HCT116 (cell line): ENCODE measurements around the gene RGS6. TPM values are rescaled to one million over a fixed set of nuclear protein-coding genes. Genes with fewer than 3 reads are reported as not detected.

Experiments
- ATAC-seq: fragments of 200-7000 bp; cut with Tn5 transposase; 2 replicates; pipeline ENCODE4 v1.9.1; 2020; ENCODE audit warnings: mild to moderate bottlenecking, moderate library complexity
- BruUV-seq: library from RNA; stranded (reverse); fragments of 400-500 nt; replicated peaks from 2 replicates; lab custom pipeline; 2021; lab: Mats Ljungman, UMichigan
- CTCF ChIA-PET: fragments of 300-600 bp; sonication (Branson Sonifier 250); formaldehyde crosslinking; loops from one replicate; lab custom pipeline; 2021; ENCODE audit warnings: antibody characterized with exemption; lab: Charles Lee
- POLR2A ChIA-PET: fragments of 300-600, 350-600 bp; sonication (Branson Sonifier 250); formaldehyde crosslinking; loops from one replicate; lab custom pipeline; 2021; ENCODE audit warnings: antibody characterized with exemption; lab: Charles Lee
- RAD21 ChIA-PET, 2 experiments: fragments of 300-600 bp; sonication (Branson Sonifier 250); formaldehyde crosslinking; loops; one replicate each; lab custom pipeline; 2023; ENCODE audit warnings: low total read pairs in 2 of 2; ENCODE audit not compliant: uncharacterized antibody in 2 of 2, unreplicated experiment in 2 of 2, low non-redundant PET in 1 of 2; lab: Charles Lee
- DNase-seq: peaks from one replicate; pipeline ENCODE4 v3.0.0-alpha.2; 2010; ENCODE audit warnings: low read depth, low spot score
- H2AFZ ChIP-seq: fragments of 200-600 bp; shearing (Covaris generic), sonication (generic); 2 replicates; pipeline ENCODE4 v1.6.1; 2017; ENCODE audit warnings: low read depth, mixed run types, mixed read lengths, antibody characterized with exemption, low read length; ENCODE audit not compliant: poor library complexity, severe bottlenecking
- H3K27ac ChIP-seq: 2 replicates; pipeline ENCODE4 v1.5.1; 2012; ENCODE audit warnings: low read depth, low read length
- H3K27me3 ChIP-seq: fragments of 200-600 bp; sonication (generic); 2 replicates; pipeline ENCODE4 v1.6.1; 2016; ENCODE audit warnings: mixed run types, low read length, mixed read lengths; ENCODE audit not compliant: insufficient read depth
- H3K36me3 ChIP-seq, 2 experiments: fragments of 200-500 bp in 1 of 2; fragments of 200-600 bp in 1 of 2; sonication (Bioruptor generic) in 1 of 2; sonication (generic) in 1 of 2; 2 replicates each; pipeline versions ENCODE4 v1.5.1 to v1.6.1; 2014 to 2016; ENCODE audit warnings: low read length in 2 of 2, inconsistent platforms in 1 of 2, mixed read lengths in 1 of 2, mixed run types in 1 of 2; ENCODE audit not compliant: insufficient read depth in 2 of 2, control insufficient read depth in 1 of 2
- H3K4me1 ChIP-seq, 2 experiments: fragments of 200-600 bp in 1 of 2; sonication (generic) in 1 of 2; 2 replicates each; pipeline versions ENCODE4 v1.5.1 to v1.6.1; 2012 to 2017; ENCODE audit warnings: low read length in 2 of 2, inconsistent platforms in 1 of 2, mild to moderate bottlenecking in 1 of 2, mixed read lengths in 1 of 2, mixed run types in 1 of 2, moderate library complexity in 1 of 2; ENCODE audit not compliant: insufficient read depth in 2 of 2, control insufficient read depth in 1 of 2
- H3K4me2 ChIP-seq: fragments of 200-600 bp; sonication (generic); 2 replicates; pipeline ENCODE4 v1.6.1; 2017; ENCODE audit warnings: mixed run types, low read length, mixed read lengths
- H3K4me3 ChIP-seq, 2 experiments: fragments of 200-600 bp in 1 of 2; sonication (generic) in 1 of 2; replicated peaks in 1 of 2; 2 replicates each; pipeline ENCODE4 v1.5.1; 2011 to 2016; ENCODE audit warnings: low read length in 2 of 2, control low read depth in 1 of 2, low read depth in 1 of 2, mild to moderate bottlenecking in 1 of 2, mixed read lengths in 1 of 2, mixed run types in 1 of 2
- H3K79me2 ChIP-seq: fragments of 200-600 bp; sonication (generic); 2 replicates; pipeline ENCODE4 v1.6.1; 2017; ENCODE audit warnings: mild to moderate bottlenecking, mixed run types, low read length, moderate library complexity, mixed read lengths; ENCODE audit not compliant: insufficient read depth
- H3K9ac ChIP-seq: fragments of 200-600 bp; sonication (generic); 2 replicates; pipeline ENCODE4 v1.6.1; 2016; ENCODE audit warnings: low read length, mixed read lengths
- H3K9me2 ChIP-seq: fragments of 200-600 bp; sonication (generic), shearing (Covaris generic); 2 replicates; pipeline ENCODE4 v1.6.1; 2017; ENCODE audit warnings: mixed run types, mild to moderate bottlenecking, moderate library complexity; ENCODE audit not compliant: insufficient read depth
- H3K9me3 ChIP-seq, 2 experiments: fragments of 200-500 bp in 1 of 2; fragments of 200-600 bp in 1 of 2; sonication (Bioruptor generic) in 1 of 2; sonication (generic) in 1 of 2; 2 replicates each; pipeline ENCODE4 v1.6.1; 2014 to 2017; ENCODE audit warnings: low read length in 2 of 2, mixed read lengths in 2 of 2, inconsistent platforms in 1 of 2, low read depth in 1 of 2, mild to moderate bottlenecking in 1 of 2, mixed run types in 1 of 2, moderate library complexity in 1 of 2; ENCODE audit not compliant: control insufficient read depth in 1 of 2, insufficient read depth in 1 of 2
- H4K20me1 ChIP-seq: fragments of 200-600 bp; sonication (generic), shearing (Covaris generic); 2 replicates; pipeline ENCODE4 v1.6.1; 2017; ENCODE audit warnings: mixed run types, mild to moderate bottlenecking, moderate library complexity; ENCODE audit not compliant: insufficient read depth
- EZH2phosphoT487 ChIP-seq: fragments of 200-600 bp; IDR thresholded peaks from 2 replicates; pipeline ENCODE4 v1.6.1; 2018; ENCODE audit warnings: antibody characterized with exemption, borderline replicate concordance
- JUND ChIP-seq: IDR thresholded peaks from 2 replicates; pipeline ENCODE4 v1.6.1; 2012
- POLR2AphosphoS5 ChIP-seq: IDR thresholded peaks from 2 replicates; pipeline ENCODE4 v1.6.1; 2011; ENCODE audit warnings: mild to moderate bottlenecking, low read depth, low read length, moderate library complexity
- SRF ChIP-seq: IDR thresholded peaks from 2 replicates; pipeline ENCODE4 v1.6.1; 2012; ENCODE audit warnings: low read depth
- TCF7L2 ChIP-seq: IDR thresholded peaks from 2 replicates; pipeline ENCODE4 v1.7.0; 2011; ENCODE audit warnings: borderline replicate concordance, inconsistent platforms; ENCODE audit not compliant: insufficient read depth, insufficient read length; ENCODE audit errors: extremely low read depth
- ZNF274 ChIP-seq: fragments of 200-500 bp; sonication (Bioruptor generic); IDR thresholded peaks from 2 replicates; pipeline ENCODE4 v1.6.1; 2014; ENCODE audit warnings: mild to moderate bottlenecking, low read depth, low read length, inconsistent platforms
- intact Hi-C: fragments of 100-400 bp; cut with micrococcal nuclease; formaldehyde crosslinking; loops from 2 replicates; pipeline ENCODE4 v1.10.0; 2022
- total RNA-seq: library from RNA; stranded (reverse); gene quantifications from one replicate; pipeline ENCODE4 v1.2.1, GENCODE V29; 2021; ENCODE audit not compliant: unreplicated experiment
- TF ChIP-seq, protein P1 (sequence below): IDR thresholded peaks from 2 replicates; pipeline ENCODE4 v1.6.1; 2012
- TF ChIP-seq, protein P2 (sequence below): IDR thresholded peaks from 2 replicates; pipeline ENCODE4 v1.6.1; 2011; ENCODE audit warnings: mild to moderate bottlenecking, low read length, moderate library complexity; ENCODE audit not compliant: insufficient replicate concordance; ENCODE audit errors: extremely low read depth

RGS6 gene
- total RNA-seq, 1 experiment from 2014 or later: 4.7 TPM

- Histone ChIP-seq H3K36me3 (no peaks in the 10 kb centered on the region), H3K4me3 (no peak overlapping the region), H3K27me3 (no peaks in the 10 kb centered on the region), H4K20me1 (no peaks in the 10 kb centered on the region), H3K9ac (no peak overlapping the region), H3K4me1 (no peaks in the 10 kb centered on the region), H3K4me2 (no peak overlapping the region), H3K27ac (no peak overlapping the region), H3K9me2 (no peaks in the 10 kb centered on the region), H3K9me3 (no peaks in the 10 kb centered on the region), H2AFZ (no peak overlapping the region), H3K79me2 (no peaks in the 10 kb centered on the region)
- TF ChIP-seq, protein P1, sequence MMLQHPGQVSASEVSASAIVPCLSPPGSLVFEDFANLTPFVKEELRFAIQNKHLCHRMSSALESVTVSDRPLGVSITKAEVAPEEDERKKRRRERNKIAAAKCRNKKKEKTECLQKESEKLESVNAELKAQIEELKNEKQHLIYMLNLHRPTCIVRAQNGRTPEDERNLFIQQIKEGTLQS: no peak
- TF ChIP-seq TCF7L2: no peak
- no peak for TF ChIP-seq SRF
- TF ChIP-seq EZH2phosphoT487: no peak
- TF ChIP-seq POLR2AphosphoS5: no peak
- DNase-seq: no peak
- ChIA-PET RAD21 (interaction anchor here in 1 of 2 experiments (0.6 kb wide), 1 partner anchor 17 kb away, joined by 3 read pairs; no protein-coding TSS in a partner anchor), CTCF (no interaction called here), POLR2A (no interaction called here)
- intact Hi-C loops: no loop called here
- no peak for ATAC-seq
- no TSS peak for BruUV-seq
Measured at GRCh38 chr14:71967704-71968103, 35.5 kb downstream of the RGS6 start.

DNA sequence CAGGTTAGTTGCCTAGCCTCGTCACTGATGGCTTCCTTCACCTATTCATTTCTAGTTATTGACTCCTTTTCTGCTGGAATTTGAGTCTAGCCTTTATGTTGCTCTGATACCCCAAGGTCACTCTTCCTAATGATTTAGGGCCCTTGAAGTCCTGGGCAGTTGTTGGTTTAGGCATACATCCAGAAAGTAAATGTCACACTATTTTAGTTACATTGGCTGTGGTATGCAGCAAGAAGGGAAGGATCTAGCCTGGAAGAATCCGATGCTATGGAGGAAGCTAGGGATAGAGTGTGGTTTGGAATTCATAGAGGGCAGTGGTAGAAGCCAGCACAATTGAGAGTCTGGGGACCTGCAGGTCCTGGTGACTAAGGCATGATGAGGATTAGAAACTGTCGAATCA lies 38.0 kb downstream of the RGS6 start:
- RAD21 ChIA-PET: no interaction called here
- TF ChIP-seq TCF7L2 (no peak), JUND (no peak), ZNF274 (no peak)
- TF ChIP-seq, protein P2, sequence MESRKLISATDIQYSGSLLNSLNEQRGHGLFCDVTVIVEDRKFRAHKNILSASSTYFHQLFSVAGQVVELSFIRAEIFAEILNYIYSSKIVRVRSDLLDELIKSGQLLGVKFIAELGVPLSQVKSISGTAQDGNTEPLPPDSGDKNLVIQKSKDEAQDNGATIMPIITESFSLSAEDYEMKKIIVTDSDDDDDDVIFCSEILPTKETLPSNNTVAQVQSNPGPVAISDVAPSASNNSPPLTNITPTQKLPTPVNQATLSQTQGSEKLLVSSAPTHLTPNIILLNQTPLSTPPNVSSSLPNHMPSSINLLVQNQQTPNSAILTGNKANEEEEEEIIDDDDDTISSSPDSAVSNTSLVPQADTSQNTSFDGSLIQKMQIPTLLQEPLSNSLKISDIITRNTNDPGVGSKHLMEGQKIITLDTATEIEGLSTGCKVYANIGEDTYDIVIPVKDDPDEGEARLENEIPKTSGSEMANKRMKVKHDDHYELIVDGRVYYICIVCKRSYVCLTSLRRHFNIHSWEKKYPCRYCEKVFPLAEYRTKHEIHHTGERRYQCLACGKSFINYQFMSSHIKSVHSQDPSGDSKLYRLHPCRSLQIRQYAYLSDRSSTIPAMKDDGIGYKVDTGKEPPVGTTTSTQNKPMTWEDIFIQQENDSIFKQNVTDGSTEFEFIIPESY: no peak
- DNase-seq: no peak

More for the DNA sequence above, 38.0 kb downstream of the RGS6 start:
- ATAC-seq: no peak
- Histone ChIP-seq H3K9ac (no peak overlapping the region), H3K4me1 (no peaks in the 10 kb centered on the region), H3K9me3 (no peaks in the 10 kb centered on the region), H3K4me2 (no peak overlapping the region), H2AFZ (no peak overlapping the region), H4K20me1 (no peaks in the 10 kb centered on the region), H3K9me2 (no peaks in the 10 kb centered on the region), H3K27ac (no peak overlapping the region), H3K27me3 (no peaks in the 10 kb centered on the region), H3K4me3 (no peak overlapping the region), H3K79me2 (no peaks in the 10 kb centered on the region), H3K36me3 (no peaks in the 10 kb centered on the region)
- no TSS peak for BruUV-seq
- POLR2A ChIA-PET: no interaction called here
- intact Hi-C loops: no loop called here
- CTCF ChIA-PET: no interaction called here
